HepG2 (cell line): ENCODE results near the gene EMC9. TPM values are rescaled to one million over a fixed set of nuclear protein-coding genes. Genes with fewer than 3 reads are reported as not detected.

ENCODE experiments used
- GLI4 ChIP-seq: sonication (generic); formaldehyde crosslinking; IDR thresholded peaks from 2 replicates; pipeline ENCODE4 v1.5.1; 2020; ENCODE audit warnings: missing genetic modification reagents, mild to moderate bottlenecking, moderate library complexity, borderline replicate concordance
- HNRNPUL1 ChIP-seq: fragments of 200-400 bp; formaldehyde crosslinking; IDR thresholded peaks from 2 replicates; pipeline ENCODE4 v1.6.1; 2017; ENCODE audit warnings: low read depth, mild to moderate bottlenecking, low read length, moderate library complexity
- KLF9 ChIP-seq: IDR thresholded peaks from 2 replicates; pipeline ENCODE4 v1.6.1; 2016; ENCODE audit warnings: low read depth
- MEIS2 ChIP-seq: sonication (generic); formaldehyde crosslinking; IDR thresholded peaks from 2 replicates; pipeline ENCODE4 v1.9.0; 2021; ENCODE audit warnings: mild to moderate bottlenecking, missing genetic modification reagents
- SMAD9 ChIP-seq: sonication (generic); formaldehyde crosslinking; IDR thresholded peaks from 2 replicates; pipeline ENCODE4 v1.5.1; 2020; ENCODE audit warnings: mild to moderate bottlenecking, missing genetic modification reagents
- SOX13 ChIP-seq, 3 experiments: fragments of 450-650 bp in 1 of 3; sonication (generic) in 1 of 3; formaldehyde crosslinking in 1 of 3; IDR thresholded peaks in 2 of 3; conservative IDR thresholded peaks in 1 of 3; 2 replicates each; pipeline versions ENCODE4 v1.5.0 to v1.6.1; 2016 to 2020; ENCODE audit warnings: antibody characterized with exemption in 1 of 3, mild to moderate bottlenecking in 1 of 3, missing compliant biosample characterization in 1 of 3, missing genetic modification reagents in 1 of 3, moderate library complexity in 1 of 3
- SP1 ChIP-seq, 2 experiments: fragments of 450-650 bp in 1 of 2; sonication (generic) in 1 of 2; formaldehyde crosslinking in 1 of 2; IDR thresholded peaks; 2 replicates each; pipeline versions ENCODE4 v1.4.0 to v1.6.1; 2016 to 2020; ENCODE audit warnings: missing genetic modification reagents in 1 of 2
- SRSF4 ChIP-seq: fragments of 200-400 bp; formaldehyde crosslinking; IDR thresholded peaks from one replicate; pipeline ENCODE4 v1.6.1; 2018; ENCODE audit warnings: mild to moderate bottlenecking, low read depth, low read length, moderate library complexity; ENCODE audit not compliant: poor library complexity, severe bottlenecking
- TGIF2 ChIP-seq: IDR thresholded peaks from 2 replicates; pipeline ENCODE4 v1.6.1; 2016; ENCODE audit warnings: control low read depth, missing compliant biosample characterization
- ZBTB33 ChIP-seq: sonication (generic); formaldehyde crosslinking; IDR thresholded peaks from 2 replicates; pipeline ENCODE4 v1.4.0; 2020; ENCODE audit warnings: missing genetic modification reagents
- ZNF337 ChIP-seq: sonication (generic); formaldehyde crosslinking; IDR thresholded peaks from 2 replicates; pipeline ENCODE4 v1.5.1; 2020; ENCODE audit warnings: missing genetic modification reagents, low read depth, mild to moderate bottlenecking, borderline replicate concordance
- ZNF580 ChIP-seq: IDR thresholded peaks from 2 replicates; pipeline ENCODE4 v1.6.1; 2016; ENCODE audit warnings: low read depth, borderline replicate concordance
- ZNF607 ChIP-seq: sonication (generic); formaldehyde crosslinking; IDR thresholded peaks from 2 replicates; pipeline ENCODE4 v1.5.1; 2020; ENCODE audit warnings: missing genetic modification reagents, mild to moderate bottlenecking, borderline replicate concordance
- ZNF616 ChIP-seq: sonication (generic); formaldehyde crosslinking; IDR thresholded peaks from 2 replicates; pipeline ENCODE4 v1.5.0; 2020; ENCODE audit warnings: low read depth, mild to moderate bottlenecking, missing genetic modification reagents
- ZNF646 ChIP-seq: sonication (generic); formaldehyde crosslinking; IDR thresholded peaks from 2 replicates; pipeline ENCODE4 v1.9.0; 2021; ENCODE audit warnings: mild to moderate bottlenecking, missing genetic modification reagents
- ZNF670 ChIP-seq: sonication (generic); formaldehyde crosslinking; IDR thresholded peaks from 2 replicates; pipeline ENCODE4 v1.8.0; 2022; ENCODE audit warnings: mild to moderate bottlenecking, missing genetic modification reagents, borderline replicate concordance
- ZNF7 ChIP-seq: IDR thresholded peaks from 2 replicates; pipeline ENCODE4 v1.6.1; 2016; ENCODE audit warnings: missing biosample characterization, missing genetic modification reagents
- ZNF747 ChIP-seq: sonication (generic); formaldehyde crosslinking; IDR thresholded peaks from 2 replicates; pipeline ENCODE4 v1.8.1; 2023; ENCODE audit warnings: missing genetic modification reagents, mild to moderate bottlenecking, borderline replicate concordance
- ZNF749 ChIP-seq: sonication (generic); formaldehyde crosslinking; IDR thresholded peaks from 2 replicates; pipeline ENCODE4 v1.8.0; 2022; ENCODE audit warnings: mild to moderate bottlenecking, missing genetic modification reagents, moderate library complexity, borderline replicate concordance
- polyA plus RNA-seq, 8 experiments: library from polyadenylated mRNA; depleted of rRNA in 3 of 8; stranded (reverse) in 7 of 8; unstranded in 1 of 8; fragments of >200 nt; fragmentation: Illumina TruSeq in 4 of 8; extraction: Trizol in 4 of 8; gene quantifications; 2 replicates each; pipeline versions ENCODE4 v1.2.1 to v1.2.3, GENCODE V29; 2011 to 2016; ENCODE audit warnings: low read depth in 4 of 8, missing spikeins in 1 of 8, mixed read lengths in 1 of 8; ENCODE audit not compliant: insufficient read depth in 1 of 8
- total RNA-seq, 5 experiments: library from RNA; depleted of rRNA; stranded (reverse); fragments of >200 nt; fragmentation: Illumina TruSeq; extraction: Trizol; gene quantifications; 2 replicates each; pipeline ENCODE4 v1.2.3, GENCODE V29; 2016; ENCODE audit warnings: low read depth in 1 of 5

Gene EMC9
- total and polyA plus RNA-seq, 2 of the 13 experiments (the other 11 are each of a cell fraction or from before 2014, with no cell fraction given), result 60.5 to 78.7 TPM

- peak; percentile 92 for TF ChIP-seq GLI4 (CRISPR knock-in tag)
- peak; percentile 58; the same call in 1 of the 2 replicates for TF ChIP-seq ZNF7 (CRISPR knock-in tag)
- peak; percentile 87 for TF ChIP-seq ZBTB33 (CRISPR knock-in tag)
- TF ChIP-seq SRSF4, result no peak
- TF ChIP-seq SP1 (IDR thresholded peaks at IDR 0.05), result peak; percentile 96
- peak; percentile 100 for TF ChIP-seq SP1 (CRISPR knock-in tag; IDR thresholded peaks at IDR 0.05)
- TF ChIP-seq ZNF670 (CRISPR knock-in tag), result no peak
- TF ChIP-seq ZNF749 (CRISPR knock-in tag), result peak; percentile 96
- peak; percentile 97 for TF ChIP-seq ZNF616
- TF ChIP-seq SOX13 (IDR thresholded peaks at IDR 0.05), result no peak; the same call in 1 of the 2 replicates
- TF ChIP-seq SOX13 (CRISPR knock-in tag; conservative IDR thresholded peaks at IDR 0.05 in 1 of 2, IDR thresholded peaks at IDR 0.05 in 1 of 2), result peak; percentile 4 to 78; a peak in 3 of 4 replicates
- TF ChIP-seq SMAD9 (CRISPR knock-in tag), result peak; percentile 98
- TF ChIP-seq ZNF747 (CRISPR knock-in tag), result peak; percentile 89; the same call in 1 of the 2 replicates
- peak; percentile 96; the same call in 1 of the 2 replicates for TF ChIP-seq ZNF337 (CRISPR knock-in tag)
- peak; percentile 99 for TF ChIP-seq ZNF580 (CRISPR knock-in tag)
- no peak for TF ChIP-seq ZNF646 (CRISPR knock-in tag)
- TF ChIP-seq KLF9 (CRISPR knock-in tag), result peak; percentile 99
- TF ChIP-seq MEIS2 (CRISPR knock-in tag), result peak; percentile 100
- TF ChIP-seq ZNF607 (CRISPR knock-in tag), result peak; percentile 99
- TF ChIP-seq TGIF2, result peak; percentile 85
- no peak; the same call in 1 of the 2 replicates for TF ChIP-seq HNRNPUL1
Measured at GRCh38 chr14:24114532-24115421, 26.6 kb downstream of the EMC9 start, which contains the start of the genes DCAF11 and NRL (continued).
